AG08395 (cell line): ENCODE data around the gene DNAL1.
A peak's percentile ranks its signal among the peaks of the same experiment; 100 is the strongest.
"Not testable (repeated sequence)": the region's sequence is repeated elsewhere in the genome, so short reads cannot be mapped to it uniquely, and the experiment has no call there.

ENCODE experiments used
- DNase-seq: peaks from one replicate; pipeline ENCODE4 v3.0.0; 2012; ENCODE audit warnings: mixed read lengths, low spot score

DNAL1 gene

DNA sequence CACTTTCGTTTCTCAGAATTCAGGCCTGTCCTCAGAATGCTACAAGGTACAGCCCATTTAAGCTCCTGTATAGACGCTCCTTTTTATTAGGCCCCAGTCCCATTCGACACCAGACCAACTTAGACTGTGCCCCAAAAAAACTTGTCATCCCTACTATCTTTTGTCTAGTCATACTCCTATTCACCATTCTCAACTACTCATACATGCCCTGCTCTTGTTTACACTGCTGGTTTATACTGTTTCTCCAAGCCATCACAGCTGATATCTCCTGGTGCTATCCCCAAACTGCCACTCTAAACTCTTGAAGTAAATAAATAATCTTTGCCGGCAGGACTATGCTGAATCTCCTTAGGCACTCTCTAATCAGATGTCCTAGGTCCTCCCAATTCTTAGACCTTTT lies 63.3 kb downstream of the DNAL1 start:
- not testable (repeated sequence) for DNase-seq

DNA sequence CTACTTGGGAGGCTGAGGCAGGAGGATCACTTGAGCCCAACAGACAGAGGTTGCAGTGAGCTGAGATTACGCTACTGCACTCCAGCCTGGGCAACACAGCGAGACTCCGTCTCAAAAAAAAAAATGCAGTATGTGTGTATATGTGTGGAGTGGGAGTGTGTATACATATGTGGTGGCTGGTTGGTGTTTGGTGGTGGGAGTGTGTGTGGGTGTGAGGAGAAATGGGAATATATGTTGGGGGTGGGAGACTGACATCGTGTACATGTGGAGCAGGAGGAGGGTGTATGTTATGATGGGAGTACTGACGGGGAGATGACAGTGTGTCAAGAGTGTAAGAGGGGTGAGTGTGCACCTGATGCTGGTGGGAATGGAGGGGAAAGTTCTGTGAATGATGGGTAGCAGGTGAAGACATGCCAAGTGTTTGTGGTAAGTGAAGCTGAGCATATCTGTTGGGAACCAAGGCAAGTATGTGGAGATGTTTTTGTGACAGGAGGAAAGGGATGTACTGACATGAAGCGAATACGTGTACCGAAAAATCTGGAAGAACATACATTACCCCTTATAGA lies 65.2 kb downstream of the DNAL1 start:
- no peak for DNase-seq

DNA sequence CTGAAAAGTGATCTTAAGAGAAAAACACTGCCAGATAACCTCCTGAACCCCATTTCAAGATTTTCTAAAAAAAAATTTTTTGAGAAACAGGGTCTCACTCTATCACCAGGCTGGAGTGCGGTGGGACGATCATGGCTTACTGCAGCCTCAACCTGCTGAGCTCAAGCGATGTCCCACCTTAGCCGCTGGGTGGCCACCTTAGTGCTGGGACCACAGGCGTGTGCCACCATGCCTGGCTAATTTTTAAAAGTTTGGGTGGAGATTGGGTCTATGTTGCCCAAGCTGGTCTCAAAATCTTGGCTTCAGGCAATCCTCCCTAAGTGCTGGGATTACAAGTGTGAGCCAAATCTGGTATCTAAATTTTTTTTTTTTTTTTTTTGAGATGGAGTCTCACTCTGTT lies 66.0 kb downstream of the DNAL1 start:
- no peak for DNase-seq

DNA sequence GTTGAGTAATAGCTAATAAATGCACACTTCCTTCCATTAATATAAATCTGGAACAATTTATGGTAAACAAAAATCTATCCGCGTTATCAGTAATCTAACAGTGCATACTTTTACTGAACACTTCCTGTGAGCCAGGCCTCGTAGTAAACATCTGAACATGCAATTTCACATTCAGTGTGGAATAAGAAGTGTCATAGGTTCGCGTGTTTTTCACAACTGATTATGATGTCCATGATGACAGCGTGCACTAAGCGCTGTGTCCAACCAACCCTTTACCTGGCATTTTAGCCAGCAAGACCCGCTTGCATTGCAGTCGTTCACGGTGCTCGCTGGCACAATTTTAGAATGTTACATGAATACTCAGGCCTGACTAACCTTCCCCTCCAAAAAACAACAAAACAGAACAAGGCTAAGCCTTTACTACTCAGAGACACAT lies 67.3 kb downstream of the DNAL1 start:
- no peak for DNase-seq

DNA sequence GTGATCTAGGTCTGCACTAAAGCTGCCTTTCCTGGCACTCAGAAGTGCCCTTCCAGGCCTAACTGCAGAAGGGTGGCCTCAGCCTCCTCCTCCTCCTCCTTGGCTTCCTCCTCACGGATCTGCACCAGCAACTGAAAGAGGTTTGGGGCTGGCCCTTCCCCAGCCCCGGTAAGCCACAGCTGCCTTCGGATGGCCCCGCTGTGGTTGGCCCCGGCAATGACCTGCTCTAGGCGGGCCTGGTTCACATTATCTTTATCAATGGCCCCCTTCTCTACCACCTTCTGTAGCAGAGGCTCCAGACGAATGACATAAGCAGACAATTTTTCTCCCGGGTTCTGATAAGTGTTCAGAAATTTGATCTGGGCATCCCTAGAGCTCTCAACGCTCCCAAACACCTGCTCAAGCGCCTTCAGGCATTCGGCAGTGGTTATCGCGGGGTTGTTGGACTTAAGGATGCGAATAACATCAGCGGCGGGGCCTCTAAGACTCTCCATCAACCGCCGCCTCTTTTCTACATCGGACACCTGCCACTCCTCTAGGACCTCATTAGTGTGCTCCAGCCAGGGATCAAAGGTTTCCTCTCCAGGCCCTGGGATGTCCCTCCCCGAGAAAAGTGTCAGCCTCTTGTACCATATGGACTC lies 67.9 kb downstream of the DNAL1 start:
- DNase-seq: peak; percentile 12

DNA sequence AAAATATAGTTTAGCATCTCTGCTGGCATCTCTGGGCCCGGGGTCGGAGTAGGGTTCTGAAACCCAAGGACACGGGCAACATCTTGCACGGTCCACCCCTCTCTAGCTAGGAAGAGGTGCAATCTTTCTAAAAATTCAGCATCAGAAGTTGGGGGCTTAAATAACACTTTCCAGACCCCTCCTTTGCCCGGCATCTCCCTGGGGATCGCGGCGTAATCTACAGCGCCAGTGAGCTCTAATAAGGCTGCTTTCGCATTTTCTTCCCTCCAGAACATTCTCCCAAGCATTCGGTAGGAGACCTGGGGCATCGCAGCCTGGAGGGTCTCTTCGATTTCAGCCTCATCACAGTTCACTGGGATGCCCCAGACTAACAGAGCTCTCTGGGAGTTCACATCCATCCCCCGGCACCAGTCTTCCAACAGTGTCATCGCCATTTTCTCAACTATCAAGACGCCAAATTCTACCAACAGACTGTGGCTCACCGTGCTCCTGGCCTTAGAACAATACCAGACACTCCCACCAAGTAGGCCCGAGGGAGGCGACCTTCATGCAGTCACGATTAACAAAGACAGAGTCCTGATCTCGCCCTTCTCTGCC lies 68.5 kb downstream of the DNAL1 start:
- DNase-seq: no peak

DNA sequence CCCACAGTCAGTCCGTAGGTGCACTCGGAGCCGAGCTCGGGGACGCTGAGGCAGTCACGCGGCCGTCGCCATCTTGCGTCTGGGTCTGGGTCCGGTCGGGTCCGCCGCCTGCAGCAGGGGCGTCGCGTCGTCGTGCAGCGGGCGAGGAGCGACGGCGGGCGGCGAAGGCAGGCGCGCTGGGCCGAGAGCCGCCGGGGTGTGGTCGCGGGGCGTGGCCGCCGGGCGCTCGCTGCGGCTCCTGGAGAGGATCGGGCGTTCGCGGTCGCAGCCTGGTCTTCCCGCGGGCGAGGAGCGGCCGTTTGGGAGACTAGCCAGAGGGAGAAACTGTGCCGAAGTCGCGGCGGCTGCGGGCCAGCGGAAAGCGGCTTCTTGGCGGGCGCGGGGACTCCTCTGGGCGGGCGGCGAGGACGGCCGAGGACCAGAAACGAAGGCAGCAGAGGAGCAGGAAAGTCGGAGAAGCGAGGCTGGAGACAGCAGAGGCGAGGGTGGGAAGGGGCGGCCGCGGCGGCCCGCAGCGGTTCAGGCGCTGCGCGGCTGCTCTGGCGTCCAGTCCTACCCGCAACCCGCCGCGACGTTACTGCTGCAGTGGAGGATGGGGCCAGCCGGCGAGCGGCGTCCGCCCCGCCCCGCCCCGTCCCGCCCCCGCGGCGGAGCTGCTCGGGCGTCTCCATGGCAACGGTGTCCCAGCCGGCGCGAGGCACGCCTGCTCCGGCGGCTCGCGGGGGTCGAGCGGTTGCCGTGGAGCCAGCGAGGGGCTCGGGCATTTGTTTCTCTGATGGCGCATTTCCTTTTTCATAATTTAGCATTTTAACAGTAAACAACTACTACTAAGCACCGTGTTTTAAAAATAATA lies 69.2 kb downstream of the DNAL1 start, which contains the start of gene PNMA1:
TSS of gene PNMA1 (minus strand) at position 582 of the 853 bp plus-strand sequence. CDS start 745 bp downstream, outside the sequence.
- DNase-seq: peak; percentile 96

DNA sequence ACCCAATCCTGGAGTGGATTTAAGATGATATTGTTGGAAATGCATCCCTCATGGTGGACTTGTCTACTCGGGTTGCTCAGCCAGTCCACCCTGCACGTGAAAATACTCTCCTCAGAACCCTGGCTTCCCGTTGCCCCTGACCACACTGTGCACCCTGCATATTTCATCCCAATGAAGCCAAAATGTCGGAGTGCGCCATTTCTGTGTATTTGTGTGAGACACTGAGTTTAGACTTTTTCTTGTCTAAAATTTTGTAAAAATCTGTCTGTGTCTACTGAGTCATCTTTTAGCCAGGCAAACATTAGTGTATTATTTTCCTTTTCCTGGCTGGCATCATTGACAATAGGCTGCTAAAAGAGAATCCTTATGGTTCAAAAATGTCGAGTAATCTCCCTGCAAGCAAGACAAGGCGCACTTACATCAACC lies 69.9 kb downstream of the DNAL1 start:
- DNase-seq: peak; percentile 14

DNA sequence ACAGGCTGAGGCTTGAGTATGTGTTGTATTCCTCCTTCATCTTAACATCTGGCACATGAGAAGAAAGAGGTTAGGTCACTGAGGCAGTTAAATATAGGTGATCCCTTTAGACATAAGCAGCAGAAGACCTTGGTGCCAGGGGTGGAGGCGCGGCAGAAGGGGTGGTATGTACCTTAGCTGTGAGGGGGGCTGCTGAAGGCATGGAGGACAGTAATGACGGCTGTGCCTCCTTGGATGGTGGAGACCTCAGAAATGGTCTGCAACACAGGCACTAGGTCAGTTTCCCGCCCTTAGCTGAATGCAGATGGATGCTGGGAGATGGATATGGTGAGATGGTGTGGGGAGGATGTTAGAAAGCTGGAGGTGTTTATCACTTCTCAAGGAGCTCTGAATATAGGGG lies 70.9 kb downstream of the DNAL1 start:
- DNase-seq: no peak

DNA sequence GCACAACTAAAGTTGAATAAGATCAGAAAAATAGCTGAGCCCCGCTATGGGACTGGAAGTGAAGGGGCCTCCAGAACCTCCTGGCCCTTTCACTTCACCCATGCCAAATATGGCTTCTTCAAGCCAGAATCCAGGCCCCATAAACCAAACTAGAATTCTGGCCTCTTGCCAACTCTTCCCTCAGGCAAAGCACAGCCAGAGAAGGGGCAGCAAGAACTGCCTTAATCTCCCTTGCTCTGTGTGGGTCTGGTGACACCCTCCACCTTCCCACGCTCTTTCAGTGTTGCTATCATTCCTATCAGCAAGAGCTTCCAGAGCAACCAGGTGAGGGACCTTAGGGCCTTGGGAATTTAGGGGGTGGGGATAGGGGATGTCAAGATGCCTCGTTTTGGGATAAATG lies 72.5 kb downstream of the DNAL1 start:
- no peak for DNase-seq

DNA sequence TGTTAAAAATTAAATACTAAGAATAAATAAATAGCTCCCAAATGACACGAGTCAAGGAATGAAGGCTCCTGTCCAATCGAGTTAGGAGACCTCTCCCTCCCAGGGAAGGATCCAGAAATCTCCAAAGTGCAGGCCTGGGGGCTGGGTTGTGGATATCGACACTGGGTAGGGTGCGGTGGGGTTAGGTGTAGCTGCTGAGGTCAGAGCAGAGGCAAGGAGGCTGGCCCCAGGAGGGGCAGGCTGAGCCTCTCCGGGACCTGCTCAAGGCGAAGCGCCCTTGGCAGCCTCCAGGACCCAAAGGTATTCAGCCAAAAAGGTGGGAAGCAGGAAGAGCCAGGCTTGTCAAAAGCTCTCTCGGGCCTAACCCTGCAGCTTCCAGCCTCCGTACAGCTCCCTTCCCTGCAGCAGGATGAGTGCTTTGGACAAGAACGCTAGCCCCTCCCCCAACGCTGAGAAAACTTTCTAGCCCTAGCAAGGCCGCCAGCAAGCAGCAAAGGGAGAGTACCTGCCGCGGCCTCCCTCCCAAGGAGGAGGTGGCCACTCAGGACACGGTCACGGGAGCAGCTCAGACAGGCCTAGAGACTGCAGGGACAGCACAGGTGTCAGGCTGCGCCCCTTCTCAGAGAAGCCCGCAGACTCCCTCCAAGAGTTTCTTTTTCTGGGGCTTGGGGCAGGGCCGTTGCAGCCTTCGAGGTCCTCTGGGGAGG lies 73.1 kb downstream of the DNAL1 start:
- DNase-seq: no peak

DNA sequence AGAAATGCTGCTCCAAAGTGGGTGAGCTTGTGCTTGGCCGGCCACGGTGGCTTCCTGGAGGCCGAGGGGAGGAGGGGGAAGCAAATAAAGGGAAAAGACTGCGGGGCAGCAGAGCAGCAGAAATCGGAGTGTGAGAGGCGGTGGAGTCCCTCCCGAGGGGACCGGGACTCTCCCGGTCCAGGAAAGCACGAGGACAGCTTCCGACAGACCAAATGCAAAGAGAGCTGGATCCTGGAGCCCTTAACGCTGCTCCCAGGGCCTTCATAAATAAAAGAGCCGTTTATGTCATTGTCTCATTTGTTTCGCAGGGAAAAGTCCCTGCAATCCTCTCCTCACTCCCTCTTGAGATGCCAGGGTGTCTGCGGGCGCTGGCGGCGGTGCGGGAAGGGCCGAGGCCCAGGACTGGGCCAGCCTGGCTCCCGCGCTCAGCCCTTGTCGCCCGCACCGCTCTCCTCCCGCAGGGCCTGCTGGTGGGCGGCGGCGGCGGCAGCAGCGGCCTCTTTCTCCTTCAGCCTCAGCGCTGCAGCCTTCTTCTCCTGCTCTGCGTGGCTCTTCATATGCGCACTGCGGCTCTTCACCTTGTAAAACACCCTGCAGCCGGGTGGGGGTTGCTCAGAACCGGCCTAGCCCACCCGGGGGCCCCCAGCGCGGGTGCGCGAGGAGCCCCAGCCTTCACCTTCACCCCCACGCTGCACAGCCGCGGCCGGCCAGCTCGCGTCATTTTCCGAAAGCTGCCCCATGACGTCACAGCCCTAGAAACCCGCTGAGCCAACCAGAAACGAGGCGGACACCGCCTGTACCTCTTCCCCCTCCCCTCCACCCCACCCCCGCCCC lies 73.8 kb downstream of the DNAL1 start:
- DNase-seq: no peak

DNA sequence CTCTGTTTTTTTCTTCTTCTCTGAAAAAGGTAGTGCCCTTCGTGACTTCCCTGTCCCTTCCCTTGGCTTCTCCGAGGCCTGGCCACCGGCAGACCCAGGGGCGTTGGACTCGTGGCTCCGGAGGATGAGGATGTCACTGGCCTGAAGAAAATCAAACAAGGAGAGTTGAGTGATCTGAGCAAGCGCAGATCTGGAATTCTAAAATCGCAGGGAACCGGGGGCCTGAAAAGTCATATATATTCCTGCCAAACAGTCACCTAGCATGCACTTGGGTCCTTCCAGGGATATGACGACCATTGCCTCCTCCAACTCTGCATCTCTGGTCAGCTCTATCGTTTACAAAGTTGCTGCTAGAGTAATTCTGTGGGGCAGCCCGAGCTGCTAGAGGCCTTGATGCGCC lies 74.6 kb downstream of the DNAL1 start:
- DNase-seq: no peak

DNA sequence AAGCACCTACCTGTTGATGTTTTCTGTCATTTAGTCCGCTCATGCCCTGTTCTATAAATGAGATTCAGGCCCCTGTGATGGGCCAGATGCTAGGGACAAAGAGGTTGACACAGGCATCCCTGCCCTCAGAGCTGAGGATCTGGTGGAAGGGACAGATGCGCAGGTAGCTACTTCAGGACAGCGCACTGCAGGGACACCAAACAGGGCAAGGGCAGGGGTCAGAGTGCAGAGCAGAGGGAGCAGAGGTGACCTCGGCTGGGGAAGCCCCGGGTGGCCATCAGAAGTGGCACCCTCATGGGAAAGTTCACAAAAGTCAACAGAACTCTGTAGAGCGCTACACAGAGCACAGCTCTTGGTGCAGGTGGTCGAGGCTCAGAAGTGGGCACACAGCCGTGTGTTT lies 75.0 kb downstream of the DNAL1 start:
- no peak for DNase-seq

DNA sequence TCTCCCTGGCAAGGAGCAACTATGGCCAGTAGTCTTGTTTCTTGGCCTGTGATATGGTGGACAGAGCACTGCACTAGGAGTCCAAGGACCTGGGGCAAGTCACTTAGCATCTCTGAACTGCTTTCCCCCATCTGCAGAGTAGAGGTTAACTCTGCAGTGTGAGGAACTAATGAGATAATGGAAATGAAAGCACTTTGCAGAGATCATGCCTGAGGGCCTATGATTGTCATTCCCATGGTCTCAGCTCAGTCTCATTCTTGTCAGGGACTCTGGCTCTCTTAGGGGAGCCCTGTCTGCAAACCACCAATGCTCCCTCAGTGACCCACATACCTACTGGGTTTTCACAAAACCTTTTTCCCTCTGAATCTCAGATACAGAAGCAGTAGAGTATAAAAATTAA lies 75.8 kb downstream of the DNAL1 start:
- DNase-seq: no peak

DNA sequence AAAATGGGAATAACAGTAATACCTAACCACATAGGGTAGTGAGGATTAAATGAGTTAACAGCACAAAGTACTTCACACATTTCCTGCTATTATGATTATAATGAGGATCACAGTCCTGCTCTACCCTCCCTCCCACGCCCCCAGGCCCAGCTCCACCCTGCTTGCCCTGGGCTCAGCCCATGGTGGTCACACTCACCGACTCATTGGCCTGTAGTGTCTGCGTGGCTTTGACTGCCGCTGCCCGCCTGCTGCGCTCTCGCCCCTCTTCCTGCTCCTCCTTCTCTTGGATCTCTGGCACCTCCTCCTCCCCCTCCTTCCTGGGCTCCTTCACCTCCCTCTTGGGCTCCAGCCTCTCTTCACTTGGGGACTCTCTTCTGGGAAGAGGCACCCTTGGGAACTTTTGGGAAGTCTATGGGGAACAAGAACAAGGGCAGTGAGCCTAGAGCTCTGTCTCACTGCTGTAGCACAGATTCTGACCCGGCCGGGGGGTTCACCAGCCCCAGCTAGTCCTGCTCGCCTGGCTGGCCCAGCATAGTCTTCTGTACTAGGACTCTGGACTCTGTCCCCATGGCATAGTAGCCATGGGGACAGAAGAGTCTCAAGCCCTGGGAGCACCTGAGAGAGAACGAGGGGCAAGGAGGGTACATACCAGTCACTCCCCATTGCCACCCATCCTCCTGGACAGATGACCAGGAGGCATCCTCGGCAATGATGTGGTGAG lies 76.5 kb downstream of the DNAL1 start:
- no peak for DNase-seq

DNA sequence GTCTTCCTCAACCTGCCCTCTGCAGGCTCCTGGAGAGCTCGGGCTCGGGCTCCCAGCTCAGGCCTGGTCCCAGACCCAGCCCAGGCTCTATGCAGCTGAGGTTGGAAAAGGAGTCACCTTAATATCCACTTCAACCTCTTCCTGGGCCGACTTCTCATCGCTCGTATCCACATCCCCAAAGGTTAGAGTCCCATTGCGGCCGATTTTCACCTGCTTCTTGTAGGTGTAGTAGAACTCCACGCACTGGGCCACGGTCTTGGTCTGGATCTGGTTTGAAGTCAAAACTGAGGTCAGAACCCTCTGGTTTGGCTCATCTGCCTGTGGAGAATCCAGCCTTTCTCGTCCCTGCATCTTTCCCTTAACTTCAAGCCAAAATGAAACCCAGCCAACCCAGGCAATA lies 77.8 kb downstream of the DNAL1 start:
- DNase-seq: no peak

DNA sequence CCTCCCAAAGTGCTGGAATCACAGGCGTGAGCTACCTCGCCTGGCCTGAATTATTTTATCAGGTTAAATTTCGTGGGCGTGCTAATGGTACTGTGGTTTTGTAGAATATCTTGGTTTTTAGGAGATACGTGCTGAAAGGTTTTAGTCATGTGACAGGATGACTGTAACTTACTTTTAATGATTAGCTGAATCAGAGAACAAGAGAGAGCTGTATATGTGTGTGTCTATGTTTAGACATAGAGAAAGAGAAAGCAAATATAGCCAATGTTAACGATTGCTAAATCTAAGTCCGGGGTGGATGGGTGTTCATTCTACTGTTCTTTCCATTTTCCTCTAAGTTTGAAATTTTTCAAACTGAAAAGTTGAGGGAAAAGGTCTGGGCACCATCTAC lies 78.6 kb downstream of the DNAL1 start:
- no peak for DNase-seq

DNA sequence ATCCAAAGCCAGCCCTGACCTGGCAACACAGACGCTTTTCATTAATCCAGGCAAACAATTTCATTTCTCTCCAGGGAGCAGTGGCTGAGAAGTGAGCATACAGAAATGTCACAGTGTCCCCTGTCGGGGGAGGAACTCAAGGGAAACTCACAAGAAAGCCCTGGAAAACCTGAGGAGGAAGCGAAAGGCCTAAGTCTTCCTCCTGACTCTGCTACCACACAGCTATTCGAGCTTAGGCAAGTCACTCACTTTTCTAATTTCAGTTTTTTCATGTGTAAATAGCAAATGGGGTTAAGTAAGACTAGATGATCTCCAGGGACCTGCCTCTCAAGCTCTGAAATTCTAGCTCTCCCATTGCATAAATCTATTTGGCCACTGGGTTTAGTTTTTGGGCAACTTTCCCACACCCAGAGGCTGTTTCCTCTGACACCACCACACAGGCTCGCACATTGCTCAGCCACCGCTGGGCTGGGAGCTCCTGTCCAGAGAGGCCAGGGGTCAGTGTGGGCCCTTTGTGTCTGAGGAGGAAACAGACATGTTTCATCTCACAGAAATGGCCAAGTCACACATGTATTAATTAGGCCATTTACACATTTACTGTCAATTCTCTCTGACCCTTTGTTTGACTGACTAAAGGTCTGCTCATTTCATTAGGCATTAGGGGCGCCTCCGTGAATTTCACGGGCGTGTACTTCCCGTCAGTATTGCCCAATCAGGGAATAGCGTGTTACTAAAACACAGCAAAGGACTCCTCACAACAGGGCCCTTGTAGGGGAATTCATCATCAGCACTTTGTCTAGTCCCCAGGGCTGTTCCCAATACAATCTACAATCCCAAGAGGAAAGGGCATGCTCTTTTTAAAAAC lies 79.2 kb downstream of the DNAL1 start:
- peak; percentile 95 for DNase-seq

DNA sequence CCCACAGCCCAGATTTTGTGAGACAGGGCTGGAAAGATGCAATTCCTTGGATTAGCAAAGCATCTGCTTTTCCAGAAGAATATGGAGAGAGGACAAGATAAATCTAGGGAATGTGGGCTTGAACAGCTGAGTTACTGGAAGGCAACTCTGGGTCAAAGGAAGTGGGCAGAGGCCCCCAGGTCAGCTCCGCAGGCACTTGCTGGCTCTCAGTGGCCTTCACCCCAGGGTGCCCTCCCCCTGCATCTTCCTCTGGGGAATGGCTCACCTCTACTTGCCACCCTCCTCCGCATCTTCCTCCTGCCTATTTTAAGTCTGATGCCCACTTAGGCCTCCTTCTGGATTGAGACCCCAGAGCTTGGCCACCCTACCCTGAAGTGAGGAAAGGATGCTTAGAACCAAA lies 79.9 kb downstream of the DNAL1 start:
- no peak for DNase-seq
